Glomerular visceral epithelial cell (primary cell): ENCODE results near the gene ASPSCR1.
A peak's percentile ranks its signal among the peaks of the same experiment; 100 is the strongest.

Experiments
- DNase-seq: peaks from one replicate; pipeline ENCODE4 v3.0.0-alpha.2; 2016; ENCODE audit errors: extremely low spot score

The ASPSCR1 gene

GRCh38 chr17:82055023-82055964, 77.9 kb downstream of the ASPSCR1 start:
- no peak for DNase-seq

GRCh38 chr17:82055965-82056728, 78.7 kb downstream of the ASPSCR1 start:
- DNase-seq: no peak

GRCh38 chr17:82056729-82057621, 79.5 kb downstream of the ASPSCR1 start:
- no peak for DNase-seq

- DNase-seq: no peak
Measured at GRCh38 chr17:82058230-82058854, 80.9 kb downstream of the ASPSCR1 start.

- DNase-seq: no peak
Measured at GRCh38 chr17:82058855-82059249, 81.4 kb downstream of the ASPSCR1 start.

- no peak for DNase-seq
Measured at GRCh38 chr17:82059272-82060000, 82.0 kb downstream of the ASPSCR1 start.

GRCh38 chr17:82060001-82060380, 82.6 kb downstream of the ASPSCR1 start:
- DNase-seq: no peak

- DNase-seq: no peak
Measured at GRCh38 chr17:82060614-82061013, 83.2 kb downstream of the ASPSCR1 start.

- DNase-seq: no peak
Measured at GRCh38 chr17:82061047-82061925, 83.9 kb downstream of the ASPSCR1 start.

- DNase-seq: no peak
Measured at GRCh38 chr17:82062076-82062983, 84.9 kb downstream of the ASPSCR1 start.

GRCh38 chr17:82062984-82063368, 85.5 kb downstream of the ASPSCR1 start:
- no peak for DNase-seq

GRCh38 chr17:82063424-82064415, 86.3 kb downstream of the ASPSCR1 start:
- DNase-seq: no peak

GRCh38 chr17:82064433-82065192, 87.2 kb downstream of the ASPSCR1 start:
- peak; percentile 46 for DNase-seq

- DNase-seq: no peak
Measured at GRCh38 chr17:82065193-82065637, 87.8 kb downstream of the ASPSCR1 start.

GRCh38 chr17:82065638-82066303, 88.3 kb downstream of the ASPSCR1 start, which contains the start of gene DUS1L:
TSS of gene DUS1L (minus strand) at chr17:82065804. CDS start at chr17:82065059, 745 bp downstream.
- DNase-seq: peak; percentile 52
